HG03097 (cell line): Measurements from ENCODE around the gene ADAMTS17.

ENCODE experiments used
- ATAC-seq: cut with Tn5 transposase; IDR thresholded peaks from one replicate; pipeline ENCODE4 v1.9.1; 2021; ENCODE audit not compliant: unreplicated experiment, low FRiP score

ADAMTS17 gene, protein sequence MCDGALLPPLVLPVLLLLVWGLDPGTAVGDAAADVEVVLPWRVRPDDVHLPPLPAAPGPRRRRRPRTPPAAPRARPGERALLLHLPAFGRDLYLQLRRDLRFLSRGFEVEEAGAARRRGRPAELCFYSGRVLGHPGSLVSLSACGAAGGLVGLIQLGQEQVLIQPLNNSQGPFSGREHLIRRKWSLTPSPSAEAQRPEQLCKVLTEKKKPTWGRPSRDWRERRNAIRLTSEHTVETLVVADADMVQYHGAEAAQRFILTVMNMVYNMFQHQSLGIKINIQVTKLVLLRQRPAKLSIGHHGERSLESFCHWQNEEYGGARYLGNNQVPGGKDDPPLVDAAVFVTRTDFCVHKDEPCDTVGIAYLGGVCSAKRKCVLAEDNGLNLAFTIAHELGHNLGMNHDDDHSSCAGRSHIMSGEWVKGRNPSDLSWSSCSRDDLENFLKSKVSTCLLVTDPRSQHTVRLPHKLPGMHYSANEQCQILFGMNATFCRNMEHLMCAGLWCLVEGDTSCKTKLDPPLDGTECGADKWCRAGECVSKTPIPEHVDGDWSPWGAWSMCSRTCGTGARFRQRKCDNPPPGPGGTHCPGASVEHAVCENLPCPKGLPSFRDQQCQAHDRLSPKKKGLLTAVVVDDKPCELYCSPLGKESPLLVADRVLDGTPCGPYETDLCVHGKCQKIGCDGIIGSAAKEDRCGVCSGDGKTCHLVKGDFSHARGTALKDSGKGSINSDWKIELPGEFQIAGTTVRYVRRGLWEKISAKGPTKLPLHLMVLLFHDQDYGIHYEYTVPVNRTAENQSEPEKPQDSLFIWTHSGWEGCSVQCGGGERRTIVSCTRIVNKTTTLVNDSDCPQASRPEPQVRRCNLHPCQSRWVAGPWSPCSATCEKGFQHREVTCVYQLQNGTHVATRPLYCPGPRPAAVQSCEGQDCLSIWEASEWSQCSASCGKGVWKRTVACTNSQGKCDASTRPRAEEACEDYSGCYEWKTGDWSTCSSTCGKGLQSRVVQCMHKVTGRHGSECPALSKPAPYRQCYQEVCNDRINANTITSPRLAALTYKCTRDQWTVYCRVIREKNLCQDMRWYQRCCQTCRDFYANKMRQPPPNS

DNA sequence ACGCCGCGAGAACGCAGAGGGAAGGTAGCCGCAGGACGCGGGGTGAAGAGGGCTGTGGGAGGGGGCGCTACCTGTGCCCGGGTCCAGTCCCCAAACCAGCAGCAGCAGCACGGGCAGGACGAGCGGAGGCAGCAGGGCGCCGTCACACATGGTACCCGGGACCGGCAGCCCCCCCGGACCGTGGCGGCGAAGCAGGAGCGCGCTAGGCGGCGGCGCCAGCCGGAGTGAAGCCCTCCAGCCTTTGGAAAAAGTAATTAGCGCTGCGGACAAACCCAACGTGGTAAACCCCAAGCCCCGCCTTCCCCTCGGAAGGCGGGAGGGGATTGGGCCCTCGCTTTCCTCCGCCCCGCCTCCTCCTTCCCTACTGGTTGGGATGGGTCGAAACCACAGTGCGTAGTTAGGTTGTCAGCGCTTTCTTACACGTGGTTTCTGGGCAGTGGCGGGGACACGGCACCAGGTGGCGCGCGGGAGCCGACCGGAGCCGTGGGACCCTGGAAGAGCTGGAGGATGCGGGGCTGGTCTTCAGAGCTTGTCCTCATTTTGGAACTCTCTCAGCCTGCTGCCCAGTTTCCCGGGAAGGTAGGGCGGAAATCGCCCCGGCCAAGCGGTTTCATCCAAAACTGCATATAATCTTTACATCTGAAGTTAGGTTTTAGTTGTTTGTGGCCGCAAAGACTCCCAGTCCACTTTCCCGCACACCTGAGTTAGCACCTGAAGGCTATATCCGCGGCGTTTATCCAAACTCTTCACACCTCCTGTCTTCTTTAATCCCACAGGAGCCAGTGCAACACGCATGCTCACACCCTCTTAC is at the start of gene ADAMTS17:
TSS of gene ADAMTS17 (minus strand) at position 226 of the 811 bp plus-strand sequence. CDS start at position 150, 76 bp downstream.
- ATAC-seq = peak; percentile 97

DNA sequence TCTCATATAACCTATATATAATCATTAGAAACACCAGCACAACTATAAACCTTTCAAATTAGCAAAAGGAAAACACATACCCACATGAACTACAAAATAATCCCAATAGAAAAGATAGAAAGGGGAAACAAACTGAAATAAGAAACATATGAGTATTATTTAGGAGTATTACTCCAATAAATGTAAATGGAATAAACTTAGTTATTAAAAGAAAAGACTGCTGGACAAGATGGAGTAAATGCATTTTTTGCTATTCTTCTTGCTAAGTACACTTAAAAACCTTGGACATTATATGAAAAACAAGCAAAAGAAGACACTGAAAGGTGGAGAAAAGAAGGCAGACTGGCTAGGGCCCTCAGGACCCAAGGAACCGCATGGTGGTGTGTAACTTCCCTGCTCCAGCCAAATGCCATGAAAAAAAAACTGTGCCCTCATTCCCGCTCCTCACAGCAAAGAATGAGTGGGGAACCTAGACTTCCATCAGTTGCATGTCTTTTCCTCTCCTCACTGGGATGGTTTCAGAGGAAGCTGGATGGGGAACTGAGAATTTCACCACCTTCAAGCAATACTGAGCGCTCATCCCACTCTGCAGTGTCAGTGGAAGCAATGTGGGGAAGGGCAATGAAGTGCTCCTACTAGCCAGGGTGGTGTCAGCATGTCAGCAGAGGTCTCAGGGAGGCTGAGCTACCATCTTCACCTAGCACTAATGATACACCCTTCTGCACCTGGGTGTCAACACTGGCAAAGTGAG is 43.7 kb upstream of the ADAMTS17 start:
- no peak for ATAC-seq

DNA sequence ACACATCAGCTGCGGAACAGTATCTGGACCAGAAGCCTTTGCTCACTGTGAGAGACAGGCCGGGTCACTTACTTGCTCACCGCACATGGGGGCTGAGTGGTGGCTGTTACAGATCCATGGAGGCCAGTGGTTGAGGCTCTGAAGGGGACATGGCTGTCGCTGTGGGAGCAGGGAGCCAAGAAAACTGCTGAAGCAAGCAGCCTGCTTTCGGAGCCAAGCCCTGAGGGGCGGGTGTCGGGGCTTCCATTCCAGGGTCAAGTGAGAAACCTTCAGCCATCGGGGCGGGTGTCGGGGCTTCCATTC is 42.3 kb upstream of the ADAMTS17 start:
- ATAC-seq = no peak

DNA sequence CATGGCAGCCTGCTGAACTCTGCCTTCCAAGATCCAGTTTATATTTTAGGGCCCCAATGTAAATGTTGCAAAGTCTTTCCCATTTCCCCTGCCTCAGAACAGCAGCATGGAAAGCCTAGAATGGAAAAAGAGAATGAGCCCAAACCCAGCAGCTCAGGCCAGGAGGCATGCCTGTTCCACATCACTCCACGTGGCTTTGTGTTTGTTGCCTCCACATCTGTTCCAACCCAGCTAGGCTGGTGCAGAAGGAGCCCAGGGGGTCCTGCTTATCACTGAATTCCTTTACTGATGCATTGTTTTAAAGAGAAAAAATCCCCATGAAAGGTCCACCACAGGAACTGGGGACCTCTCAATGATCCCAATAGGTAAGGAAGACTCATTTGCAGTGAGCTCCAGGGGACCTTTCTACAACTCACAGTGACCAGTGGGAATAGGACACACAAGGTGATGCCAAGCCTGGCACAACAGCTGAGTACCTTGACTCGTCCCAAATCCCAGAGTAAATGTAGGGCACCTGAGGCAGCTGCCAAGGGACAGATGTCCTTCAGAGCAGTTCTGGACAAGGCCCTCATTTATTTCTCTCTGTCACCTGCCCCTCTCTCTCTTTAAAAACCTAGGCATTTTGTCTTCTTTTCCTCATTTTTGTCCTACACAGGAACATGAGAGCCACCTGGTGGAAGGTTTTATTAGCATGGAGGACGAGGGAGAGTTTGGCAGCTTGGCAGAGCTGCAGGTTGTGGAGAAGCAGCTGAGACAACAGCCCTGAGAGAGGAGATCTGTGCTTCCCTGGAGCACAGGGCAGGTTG is 41.7 kb upstream of the ADAMTS17 start:
- ATAC-seq = no peak

DNA sequence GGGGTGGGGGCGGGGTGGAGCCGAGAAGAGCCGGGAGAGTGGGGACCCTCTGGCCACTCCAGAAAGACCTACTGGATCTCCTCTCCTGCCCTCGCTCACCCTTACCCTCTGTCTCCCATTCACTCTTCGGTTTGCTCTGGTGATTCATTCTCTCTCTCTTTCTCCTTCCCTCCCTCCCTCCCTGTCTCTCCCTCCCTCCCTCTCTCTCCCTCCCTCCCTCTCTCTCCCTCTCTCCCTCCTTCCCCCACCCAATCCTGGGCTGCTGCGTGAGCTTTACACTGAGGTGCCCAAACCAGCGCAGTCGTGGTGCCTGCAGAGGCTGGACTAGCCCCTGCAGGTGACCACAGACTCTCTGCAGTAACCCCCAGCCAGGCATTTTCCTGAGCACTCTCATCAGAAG is 32.2 kb upstream of the ADAMTS17 start:
- no peak for ATAC-seq

DNA sequence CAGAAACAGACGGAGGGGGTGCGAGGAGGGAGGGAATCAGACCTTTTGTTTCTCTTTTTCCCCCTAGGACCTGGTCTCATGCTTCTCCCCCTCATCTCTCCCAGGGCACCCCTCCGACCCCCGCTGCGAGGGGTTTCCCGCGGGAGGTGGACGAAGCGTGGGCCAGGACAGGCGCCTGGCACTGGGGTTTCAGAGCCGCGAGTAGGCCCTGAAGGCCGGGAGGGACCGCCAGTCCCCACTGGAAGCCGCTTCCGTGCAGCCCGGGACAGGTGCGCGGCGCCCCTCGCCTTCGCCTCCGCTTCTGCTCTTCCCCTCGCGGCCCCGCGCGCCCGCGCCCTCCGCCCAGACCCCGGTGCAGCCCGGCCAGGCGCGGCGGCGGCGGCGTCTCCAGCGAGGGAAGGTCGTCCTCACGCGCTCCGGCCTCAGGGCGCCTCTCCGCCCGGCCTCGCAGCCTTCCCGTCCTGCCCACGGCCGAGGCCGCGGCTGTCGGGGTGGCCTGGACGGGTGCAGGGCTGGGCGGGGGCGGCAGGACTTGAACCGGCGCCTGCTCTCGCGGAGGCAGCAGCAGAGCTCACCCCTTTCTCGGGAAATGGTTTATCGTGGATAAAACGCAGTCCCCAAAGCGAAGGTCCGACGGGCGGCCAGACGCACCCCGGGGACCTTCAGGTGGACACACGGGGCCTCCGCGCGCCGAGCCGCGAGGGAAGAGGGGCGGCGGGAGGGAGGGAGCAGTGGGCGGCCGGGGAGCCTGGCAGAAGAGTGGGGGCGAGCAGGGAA is 31.5 kb upstream of the ADAMTS17 start:
- ATAC-seq = no peak

DNA sequence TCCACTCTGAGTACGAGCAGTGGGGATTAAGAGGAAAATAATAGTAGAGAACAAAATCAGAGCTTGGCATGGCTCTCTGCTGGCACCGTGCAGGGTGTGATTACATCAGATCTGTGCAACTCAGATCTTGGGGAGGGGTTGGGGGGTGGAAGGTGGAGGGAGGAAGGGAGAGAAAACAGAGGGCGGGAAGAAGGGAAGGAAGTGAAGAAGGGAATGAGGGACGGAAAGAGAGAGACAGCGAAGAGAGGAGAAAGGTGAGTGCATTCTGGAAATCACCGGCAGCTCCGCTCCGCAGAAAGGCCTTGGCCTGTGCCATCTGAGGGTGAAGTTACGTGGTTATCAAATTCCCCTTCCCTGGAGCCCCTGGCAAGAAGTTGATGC is 31.0 kb upstream of the ADAMTS17 start:
- ATAC-seq = no peak

DNA sequence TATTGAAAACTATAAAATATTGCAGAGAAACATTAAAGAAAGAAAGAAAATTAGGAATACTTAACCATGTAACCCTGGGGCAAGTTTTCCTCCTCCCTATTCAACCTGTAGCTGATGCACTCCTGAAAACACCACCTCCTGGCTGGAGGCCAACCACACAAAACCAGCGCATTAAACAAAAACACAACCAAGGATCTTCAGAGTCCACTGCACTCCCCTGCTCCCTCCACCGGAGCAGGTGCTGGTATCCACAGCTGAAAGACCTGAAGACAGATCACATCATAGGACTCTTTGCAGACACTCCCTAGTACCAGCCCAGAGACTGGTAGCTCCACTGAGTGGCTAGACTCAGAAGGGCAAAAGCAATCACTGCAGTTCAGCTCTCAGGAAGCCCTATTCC is 13.6 kb upstream of the ADAMTS17 start:
- no peak for ATAC-seq

DNA sequence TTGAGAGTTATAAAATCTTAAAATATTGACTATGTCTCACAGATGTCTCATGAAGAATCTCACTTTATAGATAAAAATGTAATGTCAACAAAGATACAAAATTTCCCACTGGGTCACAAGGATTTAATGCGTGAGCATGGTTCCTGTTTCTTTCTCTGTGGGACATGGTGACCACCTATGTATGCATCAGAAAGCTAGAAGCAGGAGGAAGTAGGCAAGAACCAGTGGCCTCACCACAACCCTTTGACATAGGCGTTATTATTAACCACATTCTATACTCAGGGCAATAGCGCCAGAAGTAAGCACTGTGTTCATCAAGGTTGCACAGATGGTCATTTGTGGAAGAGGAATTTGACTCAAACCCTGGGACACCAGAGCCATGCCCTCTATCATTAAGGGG is 11.7 kb upstream of the ADAMTS17 start:
- no peak for ATAC-seq

DNA sequence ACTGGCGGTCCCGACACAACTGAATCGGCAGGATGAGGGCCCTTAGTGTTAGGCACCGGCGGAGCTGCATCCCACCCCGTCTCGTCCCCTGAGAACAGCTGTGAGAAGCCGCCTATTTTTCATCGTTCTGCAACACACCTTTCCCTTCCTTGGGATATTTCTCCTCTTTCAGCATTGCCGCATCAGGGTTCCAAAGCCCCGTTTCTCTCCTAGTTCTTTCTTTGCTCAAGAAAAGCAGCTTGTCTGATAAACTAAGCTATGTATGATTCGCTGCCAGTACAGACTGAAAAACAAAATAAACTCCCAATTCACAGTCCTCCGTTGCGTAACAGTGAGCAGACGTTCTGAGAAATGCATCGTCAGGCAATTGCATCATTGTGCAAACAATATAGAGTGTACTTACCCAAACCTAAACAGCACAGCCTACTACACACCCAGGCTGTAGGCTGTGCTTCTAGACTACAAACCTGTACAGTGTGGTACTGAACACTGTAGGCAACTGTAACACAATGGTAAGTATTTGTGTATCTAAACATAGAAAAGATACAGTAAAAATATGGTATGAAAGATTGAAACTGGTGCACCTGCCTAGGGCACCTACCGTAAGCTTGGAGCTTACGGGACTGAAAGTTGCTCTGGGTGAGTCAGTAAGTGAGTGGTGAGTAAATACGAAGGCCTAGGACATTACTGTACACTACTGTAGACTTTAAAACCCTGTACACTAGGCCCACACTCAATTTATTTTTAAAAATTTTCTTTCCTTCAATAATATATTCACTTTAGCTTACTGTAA is 8.9 kb upstream of the ADAMTS17 start:
- ATAC-seq = no peak

DNA sequence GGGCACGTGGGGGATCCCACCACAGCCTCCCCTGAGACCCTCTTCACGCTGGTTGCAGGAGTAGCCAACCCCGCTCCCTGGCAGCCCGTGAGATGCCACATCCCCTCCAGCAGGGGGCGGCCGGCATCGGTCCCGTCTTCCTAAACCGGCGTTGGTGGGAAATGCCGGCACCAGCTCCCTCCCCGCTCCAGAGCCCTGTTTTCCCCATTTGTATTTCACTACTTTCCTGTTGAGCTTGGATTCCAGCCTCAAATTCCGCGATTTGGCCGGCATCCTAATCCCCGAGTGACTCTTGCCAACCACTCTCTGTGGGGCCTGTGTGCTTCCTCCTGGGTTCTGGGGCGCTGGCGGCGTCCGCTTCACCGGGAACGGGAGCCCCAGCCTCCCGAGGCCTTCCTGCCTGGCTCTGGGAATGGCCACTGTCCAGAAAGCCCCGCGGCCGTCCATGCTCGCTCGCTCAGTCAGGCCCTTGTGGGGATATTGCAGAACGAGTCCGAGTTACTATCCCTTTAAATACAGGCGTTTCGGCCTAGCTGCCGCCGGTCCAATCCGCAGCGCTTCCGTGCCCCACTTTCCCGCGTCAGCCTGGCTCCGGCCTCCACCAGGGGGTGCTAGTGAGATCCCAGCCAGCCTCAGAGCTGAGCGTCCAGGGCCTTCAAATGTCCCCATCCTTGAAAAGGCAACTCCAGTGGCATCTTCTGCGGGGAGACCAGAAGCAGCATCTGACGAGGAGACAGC is 8.1 kb upstream of the ADAMTS17 start:
- ATAC-seq = peak; percentile 90

DNA sequence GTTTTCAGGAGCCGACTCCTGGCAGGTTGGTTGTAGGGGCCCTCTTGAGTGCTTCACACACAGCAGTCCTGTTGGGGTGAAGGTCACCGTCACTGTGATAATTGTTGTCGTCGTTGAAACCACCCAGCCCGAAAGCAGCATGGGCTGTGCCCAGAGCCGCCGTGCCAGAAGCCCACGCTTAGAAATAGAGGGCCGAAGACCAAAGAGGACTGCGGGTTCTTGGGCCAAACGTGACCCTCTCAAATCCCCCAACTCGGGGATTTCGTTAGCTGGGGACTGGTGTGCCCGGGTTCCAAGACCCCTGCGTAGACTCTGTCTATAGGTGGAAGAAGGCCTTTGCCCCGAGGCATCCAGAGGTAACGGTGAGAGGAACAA is 7.5 kb upstream of the ADAMTS17 start:
- ATAC-seq = no peak

DNA sequence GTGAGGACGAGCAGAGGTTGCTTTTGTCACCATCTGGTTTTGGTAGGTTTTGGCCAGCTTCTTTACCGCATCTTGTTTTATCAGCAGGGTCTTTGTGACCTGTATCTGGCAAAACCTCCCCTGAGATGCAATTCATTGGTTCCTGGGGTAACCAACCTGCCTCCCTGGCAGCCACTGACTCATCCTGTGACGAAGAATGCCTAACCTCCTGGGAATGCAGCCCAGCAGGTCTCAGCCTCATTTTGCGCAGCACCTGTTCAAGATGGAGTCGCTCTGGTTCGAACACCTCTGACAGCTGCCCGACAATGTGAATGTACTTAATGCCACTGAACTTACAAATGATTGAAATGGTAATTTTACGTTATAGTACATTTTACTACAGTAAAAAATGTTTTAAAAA is 6.8 kb upstream of the ADAMTS17 start:
- no peak for ATAC-seq

DNA sequence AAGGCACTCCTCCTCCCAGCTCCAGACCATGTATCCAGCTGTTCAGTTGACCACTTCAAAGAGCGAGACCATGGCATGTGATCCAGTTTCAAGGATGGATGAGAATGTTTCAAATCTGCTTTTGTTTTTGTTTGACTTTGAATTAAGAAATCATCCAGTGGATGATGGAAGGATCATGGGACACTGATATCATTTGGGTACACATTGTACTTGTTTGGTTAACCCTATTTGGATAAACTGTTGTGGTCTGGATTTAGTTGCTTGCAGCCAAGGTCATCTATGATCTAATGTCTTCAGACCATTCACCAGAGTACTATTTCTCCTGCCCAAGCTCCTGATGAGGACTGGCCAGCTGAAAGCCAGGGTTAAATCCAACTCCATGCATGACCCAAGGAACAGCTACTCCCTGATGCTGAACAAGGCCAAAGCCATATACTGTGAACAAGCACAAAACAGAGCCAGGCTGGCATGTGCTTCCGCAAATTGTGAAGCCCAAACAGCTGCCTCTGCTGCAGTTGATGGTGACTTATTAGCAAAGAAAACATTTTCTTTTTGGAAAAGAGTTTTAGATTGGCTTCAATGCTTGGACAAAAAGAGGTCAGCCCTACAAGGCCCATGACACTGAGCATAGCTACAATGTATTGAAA is 5.2 kb upstream of the ADAMTS17 start:
- ATAC-seq = no peak

DNA sequence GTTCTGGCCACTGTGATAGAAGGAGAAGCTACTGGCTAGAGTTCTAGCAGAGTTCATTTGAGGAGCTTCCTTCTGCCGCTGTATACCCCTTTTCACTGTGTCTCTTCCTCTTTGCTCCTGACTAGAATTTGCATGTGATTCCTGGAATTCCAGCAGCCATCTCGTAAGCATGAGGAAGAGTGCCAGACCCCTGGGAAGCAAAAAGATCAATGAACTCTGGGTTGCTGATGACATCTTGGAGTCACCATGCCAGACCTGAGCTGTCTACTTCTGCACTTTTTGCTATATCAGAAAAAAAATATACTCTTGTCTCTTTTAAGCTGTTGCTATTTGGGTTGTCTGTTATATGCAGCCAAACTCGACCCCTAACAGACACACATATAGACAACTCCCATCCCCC is 3.7 kb upstream of the ADAMTS17 start:
- ATAC-seq = no peak

DNA sequence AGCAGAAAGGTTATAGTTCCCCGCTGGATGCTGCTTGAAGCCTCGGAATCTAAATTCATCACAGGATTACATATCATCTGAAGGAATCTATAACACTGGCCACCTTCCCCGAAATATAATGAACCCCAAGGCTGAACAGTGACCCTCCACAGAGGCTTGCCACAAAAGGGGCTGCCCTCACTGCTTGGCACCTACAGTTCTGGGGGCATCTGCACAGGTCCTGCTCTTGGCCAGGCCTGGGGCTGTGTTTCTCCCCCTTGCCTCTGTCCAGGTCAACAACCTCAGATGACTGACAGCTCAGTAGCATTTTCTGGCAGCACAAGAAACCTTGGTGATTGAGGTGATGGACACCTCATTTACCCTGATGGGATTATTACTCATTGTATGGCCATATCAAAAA is 1.5 kb upstream of the ADAMTS17 start:
- ATAC-seq = no peak
